Measurements from ENCODE around the gene EPHA8. TPM values are rescaled to one million over a fixed set of nuclear protein-coding genes. Genes with fewer than 3 reads are reported as not detected.

Gene EPHA8
- total RNA-seq, 1 experiment from 2014 or later: not detected

GRCh38 chr1:22525211-22525610 is 38.1 kb upstream of the EPHA8 start:
- Histone ChIP-seq H3K27ac (ENCODE audit: low read length) (no peak overlapping the region), H3K4me2 (ENCODE audit: low read depth, low read length, poor library complexity, severe bottlenecking) (no peak overlapping the region), H3K9me2 (replicated peaks; ENCODE audit: insufficient read depth, low read length) (no peaks in the 10 kb centered on the region), H4K20me1 (ENCODE audit: insufficient read depth, low read depth, low read length) (no peaks in the 10 kb centered on the region), H3K27me3 (ENCODE audit: low read length) (no peaks in the 10 kb centered on the region), H2AFZ (ENCODE audit: low read length) (no peak overlapping the region), H3K9me3 (ENCODE audit: low read length) (no peaks in the 10 kb centered on the region), H3K4me1 (ENCODE audit: low read length) (no peaks in the 10 kb centered on the region), H3K79me2 (ENCODE audit: low read length) (no peaks in the 10 kb centered on the region), H3K9ac (ENCODE audit: low read length) (no peak overlapping the region), H3K36me3 (ENCODE audit: insufficient read depth, low read length) (no peaks in the 10 kb centered on the region), H3K4me3 (ENCODE audit: low read length) (no peak overlapping the region)
- DNase-seq: no peak

- Histone ChIP-seq H3K4me2 (ENCODE audit: low read depth, low read length, poor library complexity, severe bottlenecking) (no peak overlapping the region), H3K9ac (ENCODE audit: low read length) (no peak overlapping the region), H3K9me2 (replicated peaks; ENCODE audit: insufficient read depth, low read length) (no peaks in the 10 kb centered on the region), H3K4me1 (ENCODE audit: low read length) (no peaks in the 10 kb centered on the region), H4K20me1 (ENCODE audit: insufficient read depth, low read depth, low read length) (no peaks in the 10 kb centered on the region), H2AFZ (ENCODE audit: low read length) (no peak overlapping the region), H3K4me3 (ENCODE audit: low read length) (no peak overlapping the region), H3K9me3 (ENCODE audit: low read length) (no peaks in the 10 kb centered on the region), H3K27me3 (ENCODE audit: low read length) (no peaks in the 10 kb centered on the region), H3K27ac (ENCODE audit: low read length) (no peak overlapping the region), H3K36me3 (ENCODE audit: insufficient read depth, low read length) (no peaks in the 10 kb centered on the region), H3K79me2 (ENCODE audit: low read length) (no peaks in the 10 kb centered on the region)
- no peak for DNase-seq
Observed at GRCh38 chr1:22525646-22526045, 37.6 kb upstream of the EPHA8 start.

GRCh38 chr1:22526098-22526497 is 37.2 kb upstream of the EPHA8 start:
- Histone ChIP-seq H3K79me2 (ENCODE audit: low read length) (no peaks in the 10 kb centered on the region), H3K36me3 (ENCODE audit: insufficient read depth, low read length) (no peaks in the 10 kb centered on the region)

GRCh38 chr1:22526677-22527076 is 36.6 kb upstream of the EPHA8 start:
- no peak overlapping the region for H2AFZ ChIP-seq (ENCODE audit: low read length)
- no peak for DNase-seq
- H3K4me2 ChIP-seq (ENCODE audit: low read depth, low read length, poor library complexity, severe bottlenecking): no peak overlapping the region
- H3K27me3 ChIP-seq (ENCODE audit: low read length): no peaks in the 10 kb centered on the region
- H3K4me1 ChIP-seq (ENCODE audit: low read length): no peaks in the 10 kb centered on the region
- no peaks in the 10 kb centered on the region for H3K9me3 ChIP-seq (ENCODE audit: low read length)
- H4K20me1 ChIP-seq (ENCODE audit: insufficient read depth, low read depth, low read length): no peaks in the 10 kb centered on the region
- no peak overlapping the region for H3K27ac ChIP-seq (ENCODE audit: low read length)
- H3K79me2 ChIP-seq (ENCODE audit: low read length): no peaks in the 10 kb centered on the region
- H3K9me2 ChIP-seq (replicated peaks; ENCODE audit: insufficient read depth, low read length): no peaks in the 10 kb centered on the region
- no peaks in the 10 kb centered on the region for H3K36me3 ChIP-seq (ENCODE audit: insufficient read depth, low read length)
- H3K9ac ChIP-seq (ENCODE audit: low read length): no peak overlapping the region
- H3K4me3 ChIP-seq (ENCODE audit: low read length): no peak overlapping the region

More at GRCh38 chr1:22526098-22526497, 37.2 kb upstream of the EPHA8 start:
- Histone ChIP-seq H3K27me3 (ENCODE audit: low read length) (no peaks in the 10 kb centered on the region), H3K4me3 (ENCODE audit: low read length) (no peak overlapping the region), H3K27ac (ENCODE audit: low read length) (no peak overlapping the region), H3K4me2 (ENCODE audit: low read depth, low read length, poor library complexity, severe bottlenecking) (no peak overlapping the region), H2AFZ (ENCODE audit: low read length) (no peak overlapping the region), H3K9me3 (ENCODE audit: low read length) (no peaks in the 10 kb centered on the region), H3K4me1 (ENCODE audit: low read length) (no peaks in the 10 kb centered on the region), H3K9me2 (replicated peaks; ENCODE audit: insufficient read depth, low read length) (no peaks in the 10 kb centered on the region), H4K20me1 (ENCODE audit: insufficient read depth, low read depth, low read length) (no peaks in the 10 kb centered on the region), H3K9ac (ENCODE audit: low read length) (no peak overlapping the region)
- DNase-seq: no peak

GRCh38 chr1:22527122-22527521 is 36.2 kb upstream of the EPHA8 start:
- no peak overlapping the region for H3K4me2 ChIP-seq (ENCODE audit: low read depth, low read length, poor library complexity, severe bottlenecking)
- no peaks in the 10 kb centered on the region for H3K27me3 ChIP-seq (ENCODE audit: low read length)
- H3K36me3 ChIP-seq (ENCODE audit: insufficient read depth, low read length): no peaks in the 10 kb centered on the region
- H4K20me1 ChIP-seq (ENCODE audit: insufficient read depth, low read depth, low read length): no peaks in the 10 kb centered on the region
- no peaks in the 10 kb centered on the region for H3K4me1 ChIP-seq (ENCODE audit: low read length)
- no peaks in the 10 kb centered on the region for H3K79me2 ChIP-seq (ENCODE audit: low read length)
- no peaks in the 10 kb centered on the region for H3K9me3 ChIP-seq (ENCODE audit: low read length)
- DNase-seq: no peak
- H3K9ac ChIP-seq (ENCODE audit: low read length): no peak overlapping the region
- H2AFZ ChIP-seq (ENCODE audit: low read length): no peak overlapping the region
- no peaks in the 10 kb centered on the region for H3K9me2 ChIP-seq (replicated peaks; ENCODE audit: insufficient read depth, low read length)
- no peak overlapping the region for H3K27ac ChIP-seq (ENCODE audit: low read length)
- no peak overlapping the region for H3K4me3 ChIP-seq (ENCODE audit: low read length)

GRCh38 chr1:22527555-22528296 is 35.6 kb upstream of the EPHA8 start:
- no peak for DNase-seq
- H3K9me2 ChIP-seq (replicated peaks; ENCODE audit: insufficient read depth, low read length): no peaks in the 10 kb centered on the region
- no peaks in the 10 kb centered on the region for H3K79me2 ChIP-seq (ENCODE audit: low read length)
- no peak overlapping the region for H3K4me2 ChIP-seq (ENCODE audit: low read depth, low read length, poor library complexity, severe bottlenecking)
- H3K27ac ChIP-seq (ENCODE audit: low read length): no peak overlapping the region
- no peak overlapping the region for H3K9ac ChIP-seq (ENCODE audit: low read length)
- H3K27me3 ChIP-seq (ENCODE audit: low read length): no peaks in the 10 kb centered on the region
- no peaks in the 10 kb centered on the region for H3K4me1 ChIP-seq (ENCODE audit: low read length)
- no peaks in the 10 kb centered on the region for H3K9me3 ChIP-seq (ENCODE audit: low read length)
- H3K4me3 ChIP-seq (ENCODE audit: low read length): no peak overlapping the region
- H2AFZ ChIP-seq (ENCODE audit: low read length): no peak overlapping the region
- no peaks in the 10 kb centered on the region for H4K20me1 ChIP-seq (ENCODE audit: insufficient read depth, low read depth, low read length)
- H3K36me3 ChIP-seq (ENCODE audit: insufficient read depth, low read length): no peaks in the 10 kb centered on the region

GRCh38 chr1:22528451-22528850 is 34.8 kb upstream of the EPHA8 start:
- Histone ChIP-seq H3K4me1 (ENCODE audit: low read length) (no peaks in the 10 kb centered on the region), H3K9ac (ENCODE audit: low read length) (no peak overlapping the region), H3K27ac (ENCODE audit: low read length) (no peak overlapping the region), H3K9me3 (ENCODE audit: low read length) (no peaks in the 10 kb centered on the region), H4K20me1 (ENCODE audit: insufficient read depth, low read depth, low read length) (no peaks in the 10 kb centered on the region), H3K4me3 (ENCODE audit: low read length) (no peak overlapping the region), H2AFZ (ENCODE audit: low read length) (no peak overlapping the region), H3K79me2 (ENCODE audit: low read length) (no peaks in the 10 kb centered on the region), H3K9me2 (replicated peaks; ENCODE audit: insufficient read depth, low read length) (no peaks in the 10 kb centered on the region), H3K27me3 (ENCODE audit: low read length) (no peaks in the 10 kb centered on the region), H3K36me3 (ENCODE audit: insufficient read depth, low read length) (no peaks in the 10 kb centered on the region), H3K4me2 (ENCODE audit: low read depth, low read length, poor library complexity, severe bottlenecking) (no peak overlapping the region)
- no peak for DNase-seq

- H3K9ac ChIP-seq (ENCODE audit: low read length): no peak overlapping the region
- no peaks in the 10 kb centered on the region for H3K4me1 ChIP-seq (ENCODE audit: low read length)
- DNase-seq: no peak
- H3K27ac ChIP-seq (ENCODE audit: low read length): no peak overlapping the region
- H3K4me3 ChIP-seq (ENCODE audit: low read length): no peak overlapping the region
- no peaks in the 10 kb centered on the region for H3K9me2 ChIP-seq (replicated peaks; ENCODE audit: insufficient read depth, low read length)
- H3K36me3 ChIP-seq (ENCODE audit: insufficient read depth, low read length): no peaks in the 10 kb centered on the region
- no peaks in the 10 kb centered on the region for H3K79me2 ChIP-seq (ENCODE audit: low read length)
- no peaks in the 10 kb centered on the region for H3K9me3 ChIP-seq (ENCODE audit: low read length)
- no peak overlapping the region for H3K4me2 ChIP-seq (ENCODE audit: low read depth, low read length, poor library complexity, severe bottlenecking)
- no peaks in the 10 kb centered on the region for H3K27me3 ChIP-seq (ENCODE audit: low read length)
- no peaks in the 10 kb centered on the region for H4K20me1 ChIP-seq (ENCODE audit: insufficient read depth, low read depth, low read length)
- H2AFZ ChIP-seq (ENCODE audit: low read length): no peak overlapping the region
Observed at GRCh38 chr1:22529901-22530621, 33.2 kb upstream of the EPHA8 start.
